ENCODE results near the gene GPR18.
A peak's percentile ranks its signal among the peaks of the same experiment; 100 is the strongest.

GPR18 gene

DNA sequence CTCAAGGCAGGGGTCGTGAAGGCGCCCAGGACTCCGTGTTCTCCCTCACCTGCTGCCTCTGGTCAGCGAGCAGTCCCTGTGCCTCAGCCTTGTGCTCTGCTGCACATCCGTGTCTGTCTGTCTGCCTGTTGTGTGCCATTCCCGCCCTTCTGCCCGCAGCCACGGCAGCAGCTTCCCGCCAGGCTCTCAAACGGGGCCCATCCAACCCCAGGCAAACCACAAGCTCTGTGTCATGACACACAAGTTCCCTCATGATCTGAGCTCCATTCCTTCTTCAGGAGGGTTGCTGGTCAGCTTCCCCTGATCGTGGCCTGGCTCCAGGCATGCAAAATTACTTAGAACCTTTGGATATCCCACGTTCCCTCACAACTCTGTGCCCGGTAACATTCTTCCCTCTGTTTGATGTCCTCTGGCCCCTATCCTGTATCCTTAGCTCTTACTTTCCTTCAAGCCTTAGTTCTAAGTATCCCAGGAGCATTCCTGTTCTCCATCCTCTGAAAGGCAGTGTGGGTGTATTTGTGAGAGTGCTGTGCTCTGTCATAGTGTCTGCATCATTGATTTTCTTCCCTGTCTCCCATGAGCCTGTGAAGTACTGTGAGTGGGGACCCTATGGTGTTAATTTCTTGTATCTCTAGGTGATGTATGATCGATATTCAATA, 45.8 kb upstream of the GPR18 start:
- H3K4me3 ChIP-seq (ENCODE audit: low read depth, low read length) = peak overlapping the region; percentile 94
- TF ChIP-seq CTCF (IDR thresholded peaks at IDR 0.05; ENCODE audit: insufficient read depth, low read depth, low read length, missing control alignments) = no peak
- DNase-seq (ENCODE audit: low read depth) = peak; percentile 48

DNA sequence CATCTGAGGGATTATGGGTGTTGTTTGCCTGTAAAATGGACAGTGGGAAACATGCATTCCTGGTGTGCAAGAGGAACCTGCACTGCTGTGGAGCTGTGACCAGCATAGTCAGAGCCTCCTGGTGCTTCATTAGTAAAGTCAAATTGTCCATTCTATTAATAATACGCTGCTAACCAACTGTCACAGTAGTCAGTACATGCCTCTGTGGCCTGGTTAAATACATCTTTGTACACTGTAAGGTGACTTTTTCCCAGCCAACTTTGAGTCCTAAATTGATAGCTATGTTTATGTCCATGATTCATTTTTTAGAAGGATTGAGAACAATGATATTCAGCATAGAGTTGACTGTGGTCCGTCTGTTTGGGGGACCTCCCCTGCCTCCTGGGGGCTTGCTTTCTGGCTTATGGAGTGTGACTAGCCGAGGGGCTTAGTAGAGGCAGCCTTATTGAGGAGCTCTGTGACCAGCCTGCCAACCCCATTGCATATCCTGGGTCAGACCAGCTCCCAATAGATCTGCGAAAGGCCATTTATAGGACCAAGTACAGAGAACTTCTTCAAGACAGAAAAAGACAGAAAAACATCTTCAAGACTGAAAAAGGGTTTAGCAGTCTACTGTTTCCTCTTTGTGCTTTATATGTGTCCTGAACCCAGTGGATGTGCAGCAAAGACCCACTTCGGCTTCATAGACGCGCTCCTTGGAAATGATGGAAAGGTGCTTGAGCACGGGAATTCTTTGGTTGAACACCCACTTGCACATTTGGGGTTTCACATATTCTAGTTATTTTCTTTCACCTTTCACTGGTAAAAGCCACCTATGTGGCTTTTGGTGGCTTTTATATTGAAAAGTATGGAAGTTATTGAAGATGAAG, 44.7 kb upstream of the GPR18 start:
- no peak for DNase-seq (ENCODE audit: low read depth)
- H3K4me3 ChIP-seq (ENCODE audit: low read depth, low read length) = peak overlapping the region; percentile 94
- TF ChIP-seq CTCF (IDR thresholded peaks at IDR 0.05; ENCODE audit: insufficient read depth, low read depth, low read length, missing control alignments) = no peak

DNA sequence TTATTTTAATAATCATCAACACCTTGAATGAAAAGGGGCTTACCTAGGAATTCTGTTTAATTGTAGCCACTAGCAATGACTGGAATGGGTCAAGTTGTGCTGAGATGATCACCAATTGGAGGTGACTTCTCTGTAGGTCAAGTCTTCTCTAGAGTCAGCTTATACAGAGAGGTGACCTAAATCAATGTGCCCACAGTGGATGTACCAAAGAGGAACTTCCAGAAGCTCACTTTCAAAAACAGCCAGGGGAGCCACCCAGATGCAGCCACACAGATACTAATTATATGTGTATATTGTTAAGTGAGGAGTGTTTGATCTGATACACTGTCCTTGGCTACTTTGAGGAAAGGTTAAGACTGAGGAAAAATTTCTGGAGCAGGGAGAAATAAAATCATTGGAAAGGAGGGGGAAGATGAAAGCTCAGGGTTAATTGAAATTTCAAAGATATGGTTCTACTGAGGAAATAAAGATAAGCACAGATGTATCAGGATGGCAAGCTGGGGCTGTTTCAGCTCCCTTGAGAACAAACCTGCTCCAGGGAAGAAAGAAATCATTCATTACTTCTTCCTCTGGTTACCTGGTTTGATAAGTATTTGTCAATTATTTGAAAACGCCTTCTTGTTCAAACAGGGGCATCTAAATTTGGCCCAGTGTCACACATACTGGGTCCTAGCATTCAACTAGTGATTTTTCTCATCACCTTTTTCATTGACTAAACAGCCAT, 43.9 kb upstream of the GPR18 start:
- H3K4me3 ChIP-seq (ENCODE audit: low read depth, low read length) = peak overlapping the region; percentile 94
- TF ChIP-seq CTCF (IDR thresholded peaks at IDR 0.05; ENCODE audit: insufficient read depth, low read depth, low read length, missing control alignments) = no peak
- no peak for DNase-seq (ENCODE audit: low read depth)

DNA sequence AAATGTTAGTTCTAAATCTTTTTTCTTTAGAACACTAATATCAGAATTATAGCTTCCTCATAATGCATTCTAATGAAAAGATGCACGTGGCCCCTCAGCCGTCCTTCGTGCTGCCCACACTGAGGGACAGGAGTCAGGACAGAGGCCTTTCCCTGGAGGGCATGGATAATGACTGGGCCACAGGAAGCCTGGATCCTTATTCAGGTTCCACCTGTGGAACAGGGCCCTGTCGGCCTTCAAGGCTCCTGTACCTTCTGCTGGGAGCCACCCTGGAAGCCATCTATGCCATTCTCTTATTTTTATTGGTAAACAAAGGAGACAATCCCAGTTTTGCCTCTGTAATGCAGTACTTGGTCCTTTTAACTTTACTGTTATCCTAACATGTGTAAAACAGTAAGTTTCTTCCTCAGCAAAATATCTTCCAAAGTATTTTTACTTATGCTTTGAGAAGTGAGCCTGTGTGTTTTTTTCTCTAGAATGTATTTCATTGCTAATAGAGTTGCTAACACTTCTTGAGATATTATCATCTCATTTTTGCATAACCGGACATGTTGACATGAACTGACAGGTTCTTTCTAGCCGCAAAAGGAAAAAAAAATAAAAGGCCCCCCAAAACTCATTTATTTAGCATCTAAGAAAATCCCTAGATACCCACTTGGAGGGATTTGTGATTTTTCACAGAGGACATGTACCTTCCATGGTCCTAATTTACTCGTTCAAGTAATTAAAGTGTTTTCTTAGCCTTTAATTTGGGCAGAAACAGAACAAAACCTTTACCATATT, 43.1 kb upstream of the GPR18 start:
- H3K4me3 ChIP-seq (ENCODE audit: low read depth, low read length) = peak overlapping the region; percentile 10; the same call in 1 of the 2 replicates
- DNase-seq (ENCODE audit: low read depth) = no peak
- no peak for TF ChIP-seq CTCF (IDR thresholded peaks at IDR 0.05; ENCODE audit: insufficient read depth, low read depth, low read length, missing control alignments)

- no peak for DNase-seq (ENCODE audit: low read depth)
These were observed 41.8 kb upstream of the GPR18 start for GRCh38 chr13:99299920-99300341.

More at GRCh38 chr13:99299920-99300341, 41.8 kb upstream of the GPR18 start:
- no peak for TF ChIP-seq CTCF (IDR thresholded peaks at IDR 0.05; ENCODE audit: insufficient read depth, low read depth, low read length, missing control alignments)
- no peak overlapping the region for H3K4me3 ChIP-seq (ENCODE audit: low read depth, low read length)
